Subcutaneous adipose tissue (tissue), 4 donors: Measurements from ENCODE around the gene SGCA. TPM values are rescaled to one million over a fixed set of nuclear protein-coding genes. Genes with fewer than 3 reads are reported as not detected.

Experiments
- CTCF ChIP-seq: fragments of 450-650 bp; IDR thresholded peaks from one replicate; pipeline ENCODE4 v1.5.1; 2016; ENCODE audit warnings: low read depth, mild to moderate bottlenecking, control low read depth, antibody characterized with exemption, moderate library complexity
- total RNA-seq, 4 donors: library from RNA; depleted of rRNA; stranded (reverse); fragments of >200 nt; gene quantifications; one replicate each; pipeline ENCODE4 v1.1.0, GENCODE V29; 2016

Gene SGCA
- total RNA-seq, 4 donors from 2014 or later, result 4.4 TPM; not detected in 3

- no peak for TF ChIP-seq CTCF
These were observed 11.0 kb downstream of the SGCA start for GRCh38 chr17:50176559-50177357.

- TF ChIP-seq CTCF, result no peak
These were observed 11.7 kb downstream of the SGCA start for GRCh38 chr17:50177476-50177875.

GRCh38 chr17:50177983-50178834 lies 12.4 kb downstream of the SGCA start:
- no peak for TF ChIP-seq CTCF

- TF ChIP-seq CTCF, result no peak
These were observed 14.3 kb downstream of the SGCA start for GRCh38 chr17:50180111-50180510.

- TF ChIP-seq CTCF, result no peak
These were observed 14.8 kb downstream of the SGCA start for GRCh38 chr17:50180620-50181019.

GRCh38 chr17:50181144-50181543 lies 15.3 kb downstream of the SGCA start:
- no peak for TF ChIP-seq CTCF
